Upper lobe of left lung (tissue), 6 donors: Measurements from ENCODE around the gene ADGRG1. TPM values are rescaled to one million over a fixed set of nuclear protein-coding genes. Genes with fewer than 3 reads are reported as not detected.

Experiments used
- ATAC-seq, 2 donors: fragments of 200-7000 bp; cut with Tn5 transposase; one replicate each; pipeline ENCODE4 v1.9.1; 2022; ENCODE audit warnings: mild to moderate bottlenecking in 2 of 2, moderate library complexity in 2 of 2; ENCODE audit not compliant: low FRiP score in 2 of 2
- DNase-seq, 2 donors: peaks; one replicate each; pipeline ENCODE4 v3.0.0-alpha.2; 2019 to 2020
- H3K27ac ChIP-seq, 4 donors: fragments of 200-600 bp; sonication (generic); one replicate each; pipeline ENCODE4 v1.5.1; 2016 to 2019
- H3K27me3 ChIP-seq, 4 donors: fragments of 200-600 bp; sonication (generic); one replicate each; pipeline ENCODE4 v1.5.1; 2017 to 2019
- H3K36me3 ChIP-seq, 4 donors: fragments of 200-600 bp; sonication (generic); one replicate each; pipeline ENCODE4 v1.5.1; 2016 to 2019
- H3K4me1 ChIP-seq, 4 donors: fragments of 200-600 bp; sonication (generic); one replicate each; pipeline ENCODE4 v1.5.1; 2018 to 2019
- H3K4me3 ChIP-seq, 4 donors: fragments of 200-600 bp; sonication (generic); one replicate each; pipeline ENCODE4 v1.5.1; 2017 to 2019; ENCODE audit warnings: mild to moderate bottlenecking in 2 of 4, moderate library complexity in 1 of 4
- H3K9me3 ChIP-seq, 4 donors: fragments of 200-600 bp; sonication (generic); one replicate each; pipeline ENCODE4 v1.5.1; 2018 to 2019
- EP300 ChIP-seq, 4 donors: sonication (generic); formaldehyde crosslinking; IDR thresholded peaks; one replicate each; pipeline ENCODE4 v1.5.1; 2017; ENCODE audit warnings: antibody characterized with exemption in 4 of 4, control low read depth in 2 of 4
- POLR2A ChIP-seq, 4 donors: fragments of 450-650 bp; IDR thresholded peaks; one replicate each; pipeline ENCODE4 v1.5.1; 2016 to 2017; ENCODE audit warnings: antibody characterized with exemption in 4 of 4, mild to moderate bottlenecking in 2 of 4
- POLR2AphosphoS5 ChIP-seq, 2 donors: sonication (generic); formaldehyde crosslinking; IDR thresholded peaks; one replicate each; pipeline ENCODE4 v1.5.1; 2017; ENCODE audit warnings: antibody characterized with exemption in 2 of 2
- WGBS, 2 donors: methylation state at CpG; one replicate each; pipeline ENCODE4 v1.1.5; 2017 to 2018; 5-methylcytosine and 5-hydroxymethylcytosine counted together
- total RNA-seq, 6 donors: library from RNA; depleted of rRNA in 4 of 6; stranded (reverse); fragments of >200 nt in 4 of 6; gene quantifications; one replicate each; pipeline versions ENCODE4 v1.1.0 to v1.2.1, GENCODE V29; 2016 to 2021
- TF ChIP-seq, protein P1 (sequence below), 6 experiments: fragments of 450-650 bp in 4 of 6; fragments of 200-600 bp in 2 of 6; sonication (generic) in 2 of 6; IDR thresholded peaks; one replicate each; pipeline ENCODE4 v1.5.1; 2016 to 2019; ENCODE audit warnings: antibody characterized with exemption in 6 of 6
- donor health status: DM: no; HTN: no; CAD: no; lungs with moderate emphysema.
- donor health status: DM: no; HTN: yes; CAD: no; lungs with severe emphysema.

The ADGRG1 gene
- total RNA-seq, 6 donors from 2014 or later: 34.6 to 89.3 (median 40.4) TPM

DNA sequence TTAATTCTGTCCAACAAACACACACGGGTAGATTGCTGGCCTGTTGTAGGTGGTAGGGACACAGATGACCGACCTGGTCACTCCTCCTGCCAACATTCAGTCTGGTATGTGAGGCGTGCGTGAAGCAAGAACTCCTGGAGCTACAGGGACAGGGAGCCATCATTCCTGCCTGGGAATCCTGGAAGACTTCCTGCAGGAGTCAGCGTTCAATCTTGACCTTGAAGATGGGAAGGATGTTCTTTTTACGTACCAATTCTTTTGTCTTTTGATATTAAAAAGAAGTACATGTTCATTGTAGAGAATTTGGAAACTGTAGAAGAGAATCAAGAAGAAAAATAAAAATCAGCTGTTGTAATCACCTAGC is 36.2 kb downstream of the ADGRG1 start:
- peaks cover 0 to 9% (median 3%) of the 10 kb centered on the region in 4 donors for H3K4me1 ChIP-seq
- no peak overlapping the region for H3K27ac ChIP-seq
- WGBS, 2 donors: 82 to 93% methylated on average over 6 of the region's 6 CpGs
- no peak overlapping the region for H3K4me3 ChIP-seq
- TF ChIP-seq POLR2A (IDR thresholded peaks at IDR 0.05) (no peak), POLR2AphosphoS5 (IDR thresholded peaks at IDR 0.05) (no peak)
- TF ChIP-seq, protein P1, sequence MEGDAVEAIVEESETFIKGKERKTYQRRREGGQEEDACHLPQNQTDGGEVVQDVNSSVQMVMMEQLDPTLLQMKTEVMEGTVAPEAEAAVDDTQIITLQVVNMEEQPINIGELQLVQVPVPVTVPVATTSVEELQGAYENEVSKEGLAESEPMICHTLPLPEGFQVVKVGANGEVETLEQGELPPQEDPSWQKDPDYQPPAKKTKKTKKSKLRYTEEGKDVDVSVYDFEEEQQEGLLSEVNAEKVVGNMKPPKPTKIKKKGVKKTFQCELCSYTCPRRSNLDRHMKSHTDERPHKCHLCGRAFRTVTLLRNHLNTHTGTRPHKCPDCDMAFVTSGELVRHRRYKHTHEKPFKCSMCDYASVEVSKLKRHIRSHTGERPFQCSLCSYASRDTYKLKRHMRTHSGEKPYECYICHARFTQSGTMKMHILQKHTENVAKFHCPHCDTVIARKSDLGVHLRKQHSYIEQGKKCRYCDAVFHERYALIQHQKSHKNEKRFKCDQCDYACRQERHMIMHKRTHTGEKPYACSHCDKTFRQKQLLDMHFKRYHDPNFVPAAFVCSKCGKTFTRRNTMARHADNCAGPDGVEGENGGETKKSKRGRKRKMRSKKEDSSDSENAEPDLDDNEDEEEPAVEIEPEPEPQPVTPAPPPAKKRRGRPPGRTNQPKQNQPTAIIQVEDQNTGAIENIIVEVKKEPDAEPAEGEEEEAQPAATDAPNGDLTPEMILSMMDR (IDR thresholded peaks at IDR 0.05): no peak
- no peak for DNase-seq
- no peaks in the 10 kb centered on the region for H3K27me3 ChIP-seq
- peaks cover 0 to 54% (median 36%) of the 10 kb centered on the region in 4 donors for H3K36me3 ChIP-seq
- H3K9me3 ChIP-seq: no peaks in the 10 kb centered on the region
- no peak for ATAC-seq

DNA sequence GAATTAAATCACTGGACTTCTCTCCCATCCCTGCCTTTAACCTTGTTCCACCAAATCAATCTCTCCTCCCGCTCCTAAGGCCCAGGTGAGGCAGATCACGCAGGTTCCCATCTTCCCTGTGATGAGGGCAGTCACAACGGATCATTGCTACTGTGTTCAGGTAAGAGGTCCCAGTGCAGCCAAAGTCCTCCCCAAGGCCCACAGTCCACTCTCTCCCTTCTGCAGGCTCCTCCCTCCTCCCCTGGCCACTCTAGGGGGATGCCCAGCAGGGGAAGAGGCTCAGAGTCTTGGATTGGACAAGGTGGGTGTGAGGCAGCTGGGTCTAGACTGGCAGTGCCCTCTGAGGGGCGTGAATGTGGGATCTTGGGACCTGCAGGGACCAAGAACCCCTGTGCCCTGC is 37.1 kb downstream of the ADGRG1 start:
- ATAC-seq (no peak), DNase-seq (no peak)
- no peak for TF ChIP-seq POLR2A (IDR thresholded peaks at IDR 0.05)
- TF ChIP-seq EP300 (IDR thresholded peaks at IDR 0.05): no peak
- TF ChIP-seq POLR2AphosphoS5 (IDR thresholded peaks at IDR 0.05): no peak
- TF ChIP-seq, protein P1 (IDR thresholded peaks at IDR 0.05): no peak
- no peaks in the 10 kb centered on the region for H3K27me3 ChIP-seq
- H3K9me3 ChIP-seq: no peaks in the 10 kb centered on the region
- H3K4me3 ChIP-seq: no peak overlapping the region
- H3K36me3 ChIP-seq: peaks cover 0 to 45% (median 27%) of the 10 kb centered on the region in 4 donors
- peaks cover 0 to 9% (median 3%) of the 10 kb centered on the region in 4 donors for H3K4me1 ChIP-seq
- H3K27ac ChIP-seq: no peak overlapping the region
- 81 to 94% methylated on average over 3 of the region's 4 CpGs for WGBS, 2 donors

DNA sequence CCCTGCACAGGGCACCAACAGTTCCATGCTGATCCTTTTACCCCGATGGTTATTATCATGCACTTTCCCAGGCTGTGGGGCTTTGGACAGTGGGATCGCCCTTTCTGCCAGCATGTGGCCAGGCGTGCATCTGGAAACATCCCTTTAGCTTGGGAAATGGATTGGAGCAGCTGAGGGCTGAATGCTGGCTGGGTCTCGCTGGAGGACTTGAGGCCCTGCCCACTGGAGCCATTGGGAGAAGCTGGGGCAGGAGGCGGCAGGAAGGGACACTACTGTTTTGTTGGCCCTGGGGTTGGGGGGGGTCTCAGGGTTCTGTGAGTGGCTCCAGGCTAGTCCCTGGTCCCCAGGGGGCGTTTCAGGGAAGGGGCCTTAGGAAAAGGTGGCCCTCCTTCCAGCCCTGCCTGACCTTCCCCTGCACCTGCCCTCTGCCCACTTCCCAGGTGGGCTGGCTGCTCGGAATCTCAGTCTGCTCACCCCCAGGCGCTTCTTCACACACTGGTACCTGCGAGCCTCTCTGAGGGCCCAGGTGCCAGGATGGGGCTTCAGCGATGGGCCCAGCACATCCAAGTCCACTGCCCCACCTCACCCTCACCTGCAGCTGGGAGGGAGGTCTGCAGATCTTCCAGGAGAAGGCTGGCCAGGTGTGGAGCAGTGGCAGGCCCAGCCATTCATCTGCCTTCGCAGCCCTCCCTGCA is 38.1 kb downstream of the ADGRG1 start:
- Histone ChIP-seq H3K36me3 (peaks cover 0 to 36% (median 20%) of the 10 kb centered on the region in 4 donors), H3K4me3 (no peak overlapping the region), H3K27me3 (no peaks in the 10 kb centered on the region), H3K4me1 (peaks cover 0 to 9% (median 3%) of the 10 kb centered on the region in 4 donors), H3K27ac (peak overlapping the region in 3 of 4 donors; percentile 39 to 88 (median 86)), H3K9me3 (no peaks in the 10 kb centered on the region)
- no peak for TF ChIP-seq POLR2AphosphoS5 (IDR thresholded peaks at IDR 0.05)
- no peak for ATAC-seq
- DNase-seq: no peak
- 86 to 93% methylated on average over 2 to 11 of the region's 11 CpGs for WGBS, 2 donors

DNA sequence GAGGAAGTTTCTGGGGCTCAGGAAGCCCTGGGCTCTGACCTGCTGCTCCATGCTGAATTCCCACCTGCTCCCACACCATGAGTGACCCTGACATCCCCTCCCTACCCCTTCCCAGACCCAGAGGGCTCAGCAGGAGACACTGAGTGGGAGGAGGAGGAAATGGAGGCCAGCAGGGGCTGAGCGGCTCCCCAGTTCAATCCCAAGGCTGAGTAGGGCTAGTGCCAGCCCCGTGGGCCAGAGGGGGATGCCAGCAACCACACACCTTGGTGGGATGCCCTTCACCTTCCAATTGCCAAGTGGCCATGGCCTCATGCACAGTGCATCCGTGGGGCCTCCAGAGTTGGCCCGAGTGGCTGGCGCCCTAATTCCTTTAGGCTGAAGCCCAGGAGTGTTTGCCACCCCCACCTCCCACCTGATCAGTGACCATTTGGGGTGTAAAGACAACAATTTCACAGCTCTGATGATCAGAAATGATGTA is 38.7 kb downstream of the ADGRG1 start:
- ATAC-seq: peak; percentile 1 to 2
- DNase-seq: no peak
- peaks cover 0 to 9% (median 3%) of the 10 kb centered on the region in 4 donors for H3K4me1 ChIP-seq
- H3K36me3 ChIP-seq: peaks cover 0 to 30% (median 17%) of the 10 kb centered on the region in 4 donors
- H3K27me3 ChIP-seq: no peaks in the 10 kb centered on the region
- TF ChIP-seq EP300 (IDR thresholded peaks at IDR 0.05) (no peak), POLR2A (IDR thresholded peaks at IDR 0.05) (no peak), POLR2AphosphoS5 (IDR thresholded peaks at IDR 0.05) (no peak)
- TF ChIP-seq, protein P1 (IDR thresholded peaks at IDR 0.05): no peak
- H3K9me3 ChIP-seq: no peaks in the 10 kb centered on the region
- H3K27ac ChIP-seq: peak overlapping the region in 3 of 4 donors; percentile 39 to 88 (median 86)
- WGBS, 2 donors: 80 to 85% methylated on average over 1 to 5 of the region's 5 CpGs
- no peak overlapping the region for H3K4me3 ChIP-seq

DNA sequence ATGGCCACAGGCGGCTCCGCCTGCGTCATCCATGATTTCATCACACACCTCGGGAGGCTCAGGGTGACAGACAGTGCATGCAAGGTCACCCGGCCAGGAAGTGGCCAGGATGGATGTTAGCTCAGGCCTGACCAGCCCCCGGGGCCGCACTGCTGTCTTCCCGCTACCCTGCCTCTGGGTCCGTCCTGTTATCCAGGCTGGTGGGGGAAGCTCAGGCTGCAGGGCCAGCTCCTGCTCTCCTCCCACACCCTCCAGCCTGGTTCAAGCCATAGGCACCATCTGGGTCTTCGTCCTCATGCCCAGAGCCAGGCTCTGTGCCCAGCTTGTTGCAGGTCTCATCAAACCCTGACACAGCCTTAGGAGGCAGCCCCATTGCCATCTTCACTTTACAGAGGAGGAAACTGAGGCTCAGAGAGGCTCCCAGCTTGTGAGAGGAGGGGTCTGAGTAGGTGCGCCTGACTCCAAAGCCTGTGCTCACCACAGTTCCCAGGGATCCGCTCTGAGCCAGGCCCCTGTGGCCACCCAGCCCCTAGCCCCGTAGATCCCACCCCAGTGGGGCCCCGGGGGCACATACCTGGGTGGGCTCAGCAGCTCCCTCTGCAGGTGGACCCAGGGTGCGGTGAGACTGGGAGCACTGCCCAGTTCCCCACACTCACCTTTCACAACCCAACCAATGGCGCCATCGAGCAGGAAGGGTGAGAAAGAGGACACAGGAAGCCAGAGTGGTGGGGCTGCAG is 39.3 kb downstream of the ADGRG1 start:
- ATAC-seq (peak; percentile 69 to 78), DNase-seq (peak in 1 of 2 donors; percentile 83)
- Histone ChIP-seq H3K9me3 (no peaks in the 10 kb centered on the region), H3K27me3 (no peaks in the 10 kb centered on the region), H3K4me1 (peaks cover 0 to 9% (median 3%) of the 10 kb centered on the region in 4 donors), H3K27ac (peak overlapping the region; percentile 54 to 88 (median 78)), H3K4me3 (no peak overlapping the region), H3K36me3 (peaks cover 0 to 24% (median 11%) of the 10 kb centered on the region in 4 donors)
- WGBS, 2 donors: 65 to 80% methylated on average over 3 to 15 of the region's 17 CpGs
- TF ChIP-seq POLR2A (IDR thresholded peaks at IDR 0.05) (no peak), POLR2AphosphoS5 (IDR thresholded peaks at IDR 0.05) (peak; percentile 72 to 90), EP300 (IDR thresholded peaks at IDR 0.05) (peak in 1 of 4 donors; percentile 47)
- TF ChIP-seq, protein P1 (IDR thresholded peaks at IDR 0.05): peak in 3 of 6 experiments; percentile 15 to 56 (median 26)
